K562 (cell line): ENCODE results near the gene PA2G4. TPM values are rescaled to one million over a fixed set of nuclear protein-coding genes. Genes with fewer than 3 reads are reported as not detected.

Experiments used
- ARID2 ChIP-seq: fragments of 450-650 bp; IDR thresholded peaks from 2 replicates; pipeline ENCODE4 v1.6.1; 2017; ENCODE audit warnings: antibody characterized with exemption, mild to moderate bottlenecking
- ASH1L ChIP-seq: fragments of 450-650 bp; IDR thresholded peaks from 2 replicates; pipeline ENCODE4 v1.6.1; 2018; ENCODE audit warnings: borderline replicate concordance, mild to moderate bottlenecking, low read depth; ENCODE audit not compliant: partially characterized antibody
- CHD1 ChIP-seq: fragments of 200-600 bp; sonication (generic); IDR thresholded peaks from one replicate; pipeline ENCODE4 v1.6.1; 2012; ENCODE audit warnings: mild to moderate bottlenecking, moderate library complexity, low read length, inconsistent platforms
- CREB1 ChIP-seq, 2 experiments: sonication (generic) in 1 of 2; formaldehyde crosslinking in 1 of 2; IDR thresholded peaks; 2 replicates each; pipeline versions ENCODE4 v1.6.1 to v1.8.0; 2012 to 2022; ENCODE audit warnings: inconsistent platforms in 1 of 2, mild to moderate bottlenecking in 1 of 2, missing genetic modification reagents in 1 of 2, moderate library complexity in 1 of 2
- GABPA ChIP-seq: fragments of 200-800 bp; sonication (Bioruptor generic); conservative IDR thresholded peaks from 2 replicates; pipeline ENCODE4 v1.6.1; 2016; ENCODE audit warnings: low read depth, missing genetic modification characterization, missing compliant biosample characterization
- MIER1 ChIP-seq: fragments of 450-650 bp; IDR thresholded peaks from 2 replicates; pipeline ENCODE4 v1.6.1; 2016; ENCODE audit warnings: antibody characterized with exemption, mild to moderate bottlenecking, low read depth
- MYNN ChIP-seq, 2 experiments: sonication (generic); formaldehyde crosslinking in 1 of 2; IDR thresholded peaks; 2 replicates each; pipeline versions ENCODE4 v1.5.0 to v1.6.1; 2016 to 2020; ENCODE audit warnings: antibody characterized with exemption in 1 of 2, missing genetic modification reagents in 1 of 2
- NKRF ChIP-seq: fragments of 450-650 bp; IDR thresholded peaks from 2 replicates; pipeline ENCODE4 v1.6.1; 2016; ENCODE audit warnings: borderline replicate concordance
- PCBP2 ChIP-seq: fragments of 200-400 bp; formaldehyde crosslinking; IDR thresholded peaks from 2 replicates; pipeline ENCODE4 v1.6.1; 2018; ENCODE audit warnings: low read length, low read depth, mild to moderate bottlenecking, moderate library complexity; ENCODE audit not compliant: poor library complexity, severe bottlenecking
- PHB2 ChIP-seq: fragments of 450-650 bp; IDR thresholded peaks from 2 replicates; pipeline ENCODE4 v1.6.1; 2017; ENCODE audit warnings: low read depth
- SP1 ChIP-seq: sonication (generic); formaldehyde crosslinking; IDR thresholded peaks from 2 replicates; pipeline ENCODE4 v1.8.1; 2022; ENCODE audit warnings: mild to moderate bottlenecking, missing genetic modification reagents
- SRF ChIP-seq, 2 experiments: fragments of 250-450, 450-650 bp in 1 of 2; sonication (Bioruptor Pico) in 1 of 2; sonication (generic) in 1 of 2; formaldehyde crosslinking; IDR thresholded peaks; 2 replicates each; pipeline versions ENCODE4 v1.5.0 to v1.5.1; 2020 to 2022; ENCODE audit warnings: mild to moderate bottlenecking in 1 of 2, missing genetic modification reagents in 1 of 2
- SUPT5H ChIP-seq: fragments of 450-650 bp; IDR thresholded peaks from 2 replicates; pipeline ENCODE4 v1.6.1; 2016
- U2AF1 ChIP-seq: fragments of 200-400 bp; formaldehyde crosslinking; optimal IDR thresholded peaks from 2 replicates; pipeline ENCODE3; 2017; ENCODE audit warnings: mild to moderate bottlenecking, low read depth, low read length, moderate library complexity
- ZNF449 ChIP-seq: fragments of 250-450 bp; sonication (Bioruptor Pico); IDR thresholded peaks from 2 replicates; pipeline ENCODE4 v1.8.0; 2022; ENCODE audit warnings: moderate library complexity, mild to moderate bottlenecking, inconsistent platforms
- ZNF57 ChIP-seq: fragments of 450-650 bp; formaldehyde crosslinking; IDR thresholded peaks from 2 replicates; pipeline ENCODE4 v1.4.0; 2020; ENCODE audit warnings: mild to moderate bottlenecking, moderate library complexity
- polyA plus RNA-seq, 8 experiments: library from polyadenylated mRNA; depleted of rRNA in 4 of 8; stranded (reverse) in 5 of 8; unstranded in 3 of 8; fragments of >200 nt; fragmentation: Nextera tagmentation in 2 of 8; fragmentation: Illumina TruSeq in 1 of 8; extraction: Ambion mirVana in 2 of 8; extraction: Trizol in 1 of 8; gene quantifications; 2 replicates each; pipeline versions ENCODE4 v1.2.1 to v1.2.3, GENCODE V29; 2011 to 2014; ENCODE audit warnings: inconsistent platforms in 1 of 8, missing spikeins in 1 of 8
- total RNA-seq, 7 experiments: library from RNA; depleted of rRNA in 6 of 7; stranded (reverse); fragments of >200 nt in 6 of 7; fragmentation: Illumina TruSeq in 2 of 7; extraction: Trizol in 2 of 7; gene quantifications; 2 replicates each; pipeline versions ENCODE4 v1.2.1 to v1.2.3, GENCODE V29; 2011 to 2021; ENCODE audit warnings: low replicate concordance in 1 of 7

The PA2G4 gene
- total and polyA plus RNA-seq, 9 of the 15 experiments (the other 6 are each of a cell fraction or from before 2014, with no cell fraction given), result 230 to 925 (median 638) TPM

- TF ChIP-seq ZNF449 (no peak), ZNF57 (CRISPR knock-in tag) (no peak), ASH1L (no peak), PCBP2 (no peak), CHD1 (peak; percentile 6), ARID2 (no peak), SUPT5H (0 out of 2 replicates have a peak, but pooled peaks have one; percentile 11), MYNN (IDR thresholded peaks at IDR 0.05) (peak; percentile 41; the same call in 1 of the 2 replicates), MYNN (CRISPR knock-in tag; IDR thresholded peaks at IDR 0.05) (no peak), MIER1 (no peak), SP1 (CRISPR knock-in tag) (peak; percentile 10; the same call in 1 of the 2 replicates), PHB2 (0 out of 2 replicates have a peak, but pooled peaks have one; percentile 3), SRF (CRISPR knock-in tag; IDR thresholded peaks at IDR 0.05) (peak; percentile 58 to 97; a peak in 3 of 4 replicates), GABPA (tag) (peak; percentile 21; the same call in 1 of the 2 replicates), NKRF (no peak), CREB1 (IDR thresholded peaks at IDR 0.05) (peak; percentile 37; the same call in 1 of the 2 replicates), CREB1 (CRISPR knock-in tag; IDR thresholded peaks at IDR 0.05) (no peak), U2AF1 (no peak)
These were observed 54.6 kb downstream of the PA2G4 start (continued) for GRCh38 chr12:56158926-56159461.
